Fibroblast of lung (primary cell): Measurements from ENCODE around the gene RNF212. TPM values are rescaled to one million over a fixed set of nuclear protein-coding genes. Genes with fewer than 3 reads are reported as not detected.

Source experiments
- DNase-seq, 2 donors: peaks; one replicate each; pipeline versions ENCODE4 v3.0.0 to v3.0.0-alpha.2; 2010; ENCODE audit warnings: low read depth in 2 of 2
- H2AFZ ChIP-seq: 2 replicates; pipeline ENCODE4 v1.5.1; 2012; ENCODE audit warnings: low read length, control low read depth, inconsistent platforms
- H3K27ac ChIP-seq: 2 replicates; pipeline ENCODE4 v1.5.1; 2011; ENCODE audit warnings: low read length, control low read depth; ENCODE audit not compliant: insufficient read depth
- H3K27me3 ChIP-seq: 2 replicates; pipeline ENCODE4 v1.5.1; 2011; ENCODE audit warnings: mild to moderate bottlenecking, low read length; ENCODE audit not compliant: control insufficient read depth, insufficient read depth
- H3K36me3 ChIP-seq: 2 replicates; pipeline ENCODE4 v1.5.1; 2011; ENCODE audit warnings: low read length; ENCODE audit not compliant: control insufficient read depth, insufficient read depth
- H3K4me1 ChIP-seq: 2 replicates; pipeline ENCODE4 v1.5.1; 2011; ENCODE audit warnings: low read length; ENCODE audit not compliant: control insufficient read depth, insufficient read depth; ENCODE audit errors: extremely low read depth
- H3K4me2 ChIP-seq: 2 replicates; pipeline ENCODE4 v1.5.1; 2011; ENCODE audit warnings: low read length, control low read depth; ENCODE audit not compliant: insufficient read depth; ENCODE audit errors: extremely low read depth
- H3K4me3 ChIP-seq, 4 experiments: fragments of 200-600 bp in 1 of 4; sonication (generic) in 1 of 4; replicated peaks in 1 of 4; 2 replicates each; pipeline ENCODE4 v1.5.1; 2011 to 2016; ENCODE audit warnings: low read length in 4 of 4, low read depth in 3 of 4, mild to moderate bottlenecking in 3 of 4, control low read depth in 2 of 4, inconsistent platforms in 1 of 4, mixed read lengths in 1 of 4; ENCODE audit not compliant: insufficient read depth in 1 of 4; ENCODE audit errors: control extremely low read depth in 1 of 4
- H3K79me2 ChIP-seq: 2 replicates; pipeline ENCODE4 v1.5.1; 2012; ENCODE audit warnings: mild to moderate bottlenecking, low read length, inconsistent platforms; ENCODE audit not compliant: control insufficient read depth, insufficient read depth
- H3K9ac ChIP-seq: 2 replicates; pipeline ENCODE4 v1.5.1; 2011; ENCODE audit warnings: mild to moderate bottlenecking, low read length, control low read depth; ENCODE audit not compliant: insufficient read depth
- H3K9me3 ChIP-seq: 2 replicates; pipeline ENCODE4 v1.5.1; 2012; ENCODE audit warnings: low read depth, low read length; ENCODE audit not compliant: control insufficient read depth, insufficient read depth
- H4K20me1 ChIP-seq: 2 replicates; pipeline ENCODE4 v1.5.1; 2011; ENCODE audit warnings: low read length; ENCODE audit not compliant: control insufficient read depth, insufficient read depth; ENCODE audit errors: extremely low read depth
- CTCF ChIP-seq, 2 donors: IDR thresholded peaks in 1 of 2; conservative IDR thresholded peaks in 1 of 2; 1 replicate in 1 of 2; 2 replicates in 1 of 2; pipeline ENCODE4 v1.5.1; 2011 to 2012; ENCODE audit warnings: low read length in 2 of 2, control low read depth in 1 of 2, inconsistent platforms in 1 of 2, low read depth in 1 of 2, mild to moderate bottlenecking in 1 of 2
- EZH2 ChIP-seq: IDR thresholded peaks from 2 replicates; pipeline ENCODE4 v1.5.1; 2012; ENCODE audit warnings: low read length, control low read depth, mild to moderate bottlenecking; ENCODE audit errors: missing control alignments
- polyA plus RNA-seq, 2 donors: library from polyadenylated mRNA; depleted of rRNA in 1 of 2; stranded (reverse) in 1 of 2; unstranded in 1 of 2; fragments of >200 nt; gene quantifications; 2 replicates each; pipeline ENCODE4 v1.2.1, GENCODE V29; 2011 to 2012; ENCODE audit warnings: missing spikeins in 1 of 2
- total RNA-seq: library from RNA; depleted of rRNA; stranded (reverse); fragments of >200 nt; gene quantifications from 2 replicates; pipeline ENCODE4 v1.2.1, GENCODE V29; 2014

The RNF212 gene
- total and polyA plus RNA-seq, 2 donors (not counting 1 experiment from before 2014, with no cell fraction given), result 0.66 to 1.6 TPM

- no peaks in the 10 kb centered on the region for H3K9me3 ChIP-seq
- H3K4me2 ChIP-seq, result no peak overlapping the region
- H3K79me2 ChIP-seq, result no peaks in the 10 kb centered on the region
- H3K27me3 ChIP-seq, result no peaks in the 10 kb centered on the region
- no peaks in the 10 kb centered on the region for H3K4me1 ChIP-seq
- no peak overlapping the region for H2AFZ ChIP-seq
- H3K36me3 ChIP-seq, result no peaks in the 10 kb centered on the region
- no peak overlapping the region for H3K9ac ChIP-seq
- H3K27ac ChIP-seq, result no peak overlapping the region
- no peaks in the 10 kb centered on the region for H4K20me1 ChIP-seq
- TF ChIP-seq CTCF (conservative IDR thresholded peaks at IDR 0.05 in 1 of 2, IDR thresholded peaks at IDR 0.05 in 1 of 2; ENCODE audit: low read depth in 1 of 2, low read length in 2 of 2) (no peak), EZH2 (no peak)
- DNase-seq, result no peak
- no peak overlapping the region for H3K4me3 ChIP-seq
These were observed 21.8 kb downstream of the RNF212 start for GRCh38 chr4:1091561-1091995.

- Histone ChIP-seq H4K20me1 (no peaks in the 10 kb centered on the region), H3K4me1 (no peaks in the 10 kb centered on the region), H3K79me2 (no peaks in the 10 kb centered on the region), H2AFZ (no peak overlapping the region), H3K27me3 (no peaks in the 10 kb centered on the region), H3K4me2 (no peak overlapping the region), H3K27ac (no peak overlapping the region), H3K9ac (no peak overlapping the region), H3K9me3 (no peaks in the 10 kb centered on the region), H3K36me3 (no peaks in the 10 kb centered on the region), H3K4me3 (no peak overlapping the region)
- TF ChIP-seq EZH2 (no peak), CTCF (conservative IDR thresholded peaks at IDR 0.05 in 1 of 2, IDR thresholded peaks at IDR 0.05 in 1 of 2; ENCODE audit: low read depth in 1 of 2, low read length in 2 of 2) (no peak)
- no peak for DNase-seq
These were observed 22.6 kb downstream of the RNF212 start for GRCh38 chr4:1090465-1091440.

GRCh38 chr4:1090036-1090435 is 23.3 kb downstream of the RNF212 start:
- no peaks in the 10 kb centered on the region for H3K36me3 ChIP-seq
- no peaks in the 10 kb centered on the region for H3K27me3 ChIP-seq

More at GRCh38 chr4:1090036-1090435, 23.3 kb downstream of the RNF212 start:
- Histone ChIP-seq H3K9me3 (no peaks in the 10 kb centered on the region), H3K4me1 (no peaks in the 10 kb centered on the region), H3K27ac (no peak overlapping the region), H3K9ac (no peak overlapping the region), H4K20me1 (no peaks in the 10 kb centered on the region), H3K79me2 (no peaks in the 10 kb centered on the region), H2AFZ (no peak overlapping the region), H3K4me3 (no peak overlapping the region), H3K4me2 (no peak overlapping the region)
- TF ChIP-seq EZH2 (no peak), CTCF (conservative IDR thresholded peaks at IDR 0.05 in 1 of 2, IDR thresholded peaks at IDR 0.05 in 1 of 2; ENCODE audit: low read depth in 1 of 2, low read length in 2 of 2) (no peak)
- no peak for DNase-seq
